ENCODE results near the gene FEZ2. TPM values are rescaled to one million over a fixed set of nuclear protein-coding genes. Genes with fewer than 3 reads are reported as not detected.

Gene FEZ2
- total RNA-seq, 2 experiments from 2014 or later = 9.1 to 12.2 TPM

DNA sequence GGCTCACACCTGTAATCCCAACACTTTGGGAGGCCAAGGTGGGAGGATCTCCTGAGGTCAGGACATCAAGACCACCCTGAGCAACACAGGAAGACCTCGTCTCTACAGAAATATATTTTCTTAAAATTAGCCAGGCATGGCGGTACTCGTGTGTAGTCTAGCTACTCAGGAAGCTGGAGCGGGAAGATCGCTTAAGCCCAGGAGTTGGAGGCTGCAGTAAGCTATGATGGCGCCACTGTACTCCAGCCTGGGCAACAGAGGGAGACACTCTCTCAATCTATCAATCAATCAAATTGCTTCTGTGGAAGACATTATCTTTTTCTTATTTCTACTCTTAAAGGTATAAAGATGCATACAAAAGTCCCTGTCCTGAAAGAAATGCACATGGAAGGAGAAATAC is 11.3 kb downstream of the FEZ2 start:
- CTCF ChIA-PET = interaction anchor here (0.6 to 0.7 kb wide), 2 partner anchors 47 to 1519 kb away, joined by 3 read pairs; no protein-coding TSS in a partner anchor
- Mint-ChIP-seq H3K27ac (no peak overlapping the region), H3K27me3 (no peaks in the 10 kb centered on the region), H3K36me3 (ENCODE audit: low read depth) (peaks cover 52% of the 10 kb centered on the region), H3K4me3 (no peak overlapping the region), H3K9me3 (ENCODE audit: low read depth) (no peaks in the 10 kb centered on the region), H3K4me1 (peaks cover 2% of the 10 kb centered on the region)
- intact Hi-C loops (cut with DNase I, micrococcal nuclease) = loop anchor here in 1 of 2 experiments (2.0 kb wide), 1 partner anchor 78 kb away; no protein-coding TSS in a partner anchor
- no peak for ATAC-seq
- POLR2A ChIA-PET = no interaction called here
- no peak for DNase-seq

DNA sequence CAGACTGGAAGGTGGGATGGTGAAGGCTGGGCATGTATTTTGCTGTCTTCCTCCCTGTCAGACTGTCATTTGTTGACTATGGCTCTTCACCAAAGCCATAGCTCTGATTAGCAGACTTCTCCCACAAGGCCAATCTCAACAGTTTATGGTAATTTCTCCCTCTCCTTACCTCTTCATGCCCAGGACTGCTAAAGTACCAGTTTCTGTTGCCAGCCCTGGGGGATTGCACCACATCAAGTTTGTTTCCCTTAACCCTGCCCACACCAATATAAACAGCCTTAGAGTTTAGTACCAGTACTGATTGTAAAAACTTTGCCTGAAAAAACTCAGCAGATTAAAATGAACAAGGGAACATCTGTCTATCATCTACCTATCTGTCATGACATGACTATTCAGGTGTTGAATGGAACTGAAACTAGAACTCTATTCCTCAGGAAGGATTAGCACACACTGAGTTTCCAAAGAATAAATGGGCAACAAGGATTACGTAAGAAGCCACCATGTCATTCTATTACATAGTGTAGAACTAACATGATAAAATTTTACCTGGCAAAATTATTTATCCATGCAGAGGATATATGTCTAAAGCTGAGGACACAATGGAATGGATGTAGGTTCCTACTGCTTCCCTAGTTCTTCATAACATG is 13.7 kb downstream of the FEZ2 start:
- ATAC-seq (no peak), DNase-seq (no peak)
- H3K36me3 Mint-ChIP-seq (ENCODE audit: low read depth) = peaks cover 64% of the 10 kb centered on the region
- ChIA-PET POLR2A (no interaction called here), CTCF (no interaction called here)
- H3K4me3 Mint-ChIP-seq = no peak overlapping the region
- H3K9me3 Mint-ChIP-seq (ENCODE audit: low read depth) = no peaks in the 10 kb centered on the region
- no peak overlapping the region for H3K27ac Mint-ChIP-seq
- H3K4me1 Mint-ChIP-seq = no peaks in the 10 kb centered on the region
- intact Hi-C loops (cut with DNase I, micrococcal nuclease) = no loop called here
- H3K27me3 Mint-ChIP-seq = no peaks in the 10 kb centered on the region

DNA sequence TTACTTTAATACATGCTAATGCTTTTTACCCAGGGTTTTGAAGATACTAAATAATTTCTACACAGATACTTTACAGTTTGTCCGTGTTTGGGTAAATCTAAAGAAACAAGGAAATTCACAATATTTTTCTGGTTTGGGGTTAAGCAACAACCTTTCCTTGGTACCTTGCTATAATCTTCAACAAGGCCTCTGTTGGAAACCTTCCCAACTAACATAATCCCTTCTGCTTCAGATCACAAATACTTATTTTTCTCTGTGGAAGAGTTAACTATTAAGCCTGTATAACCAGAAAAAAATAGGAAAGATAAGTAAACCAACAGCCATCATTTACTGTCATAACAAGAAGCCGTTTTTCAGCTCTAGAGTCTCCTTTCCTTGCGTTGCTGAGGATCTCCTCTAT is 15.0 kb downstream of the FEZ2 start:
- CTCF ChIA-PET = no interaction called here
- POLR2A ChIA-PET = no interaction called here
- no peak for ATAC-seq
- intact Hi-C loops (cut with DNase I, micrococcal nuclease) = loop anchor here in 1 of 2 experiments (2.0 kb wide), 1 partner anchor 44 kb away; no protein-coding TSS in a partner anchor
- DNase-seq = no peak
- peaks cover 73% of the 10 kb centered on the region for H3K36me3 Mint-ChIP-seq (ENCODE audit: low read depth)
- peaks cover 9% of the 10 kb centered on the region for H3K4me1 Mint-ChIP-seq
- no peaks in the 10 kb centered on the region for H3K27me3 Mint-ChIP-seq
- H3K9me3 Mint-ChIP-seq (ENCODE audit: low read depth) = no peaks in the 10 kb centered on the region
- no peak overlapping the region for H3K27ac Mint-ChIP-seq
- H3K4me3 Mint-ChIP-seq = no peak overlapping the region

DNA sequence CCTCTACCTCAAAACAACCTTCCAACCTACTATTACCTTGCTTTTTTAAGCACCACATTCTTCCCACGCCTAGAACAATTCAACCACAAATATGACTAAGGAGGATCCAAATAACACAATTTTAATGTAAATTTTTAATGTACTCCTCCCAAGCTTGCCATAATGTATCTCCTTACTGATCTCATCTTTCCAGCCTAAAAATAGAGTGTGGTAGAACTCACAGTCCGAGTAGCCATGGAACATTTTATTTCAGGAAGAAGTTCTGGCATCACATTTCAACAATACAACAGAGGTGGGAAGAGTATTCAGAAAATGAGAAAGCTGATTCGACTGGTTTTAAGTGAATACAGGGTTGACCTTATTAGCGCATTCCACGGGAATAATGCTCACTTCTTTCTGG is 15.4 kb downstream of the FEZ2 start:
- CTCF ChIA-PET = no interaction called here
- no peaks in the 10 kb centered on the region for H3K27me3 Mint-ChIP-seq
- H3K4me1 Mint-ChIP-seq = peaks cover 9% of the 10 kb centered on the region
- ATAC-seq (no peak), DNase-seq (no peak)
- POLR2A ChIA-PET = no interaction called here
- peaks cover 76% of the 10 kb centered on the region for H3K36me3 Mint-ChIP-seq (ENCODE audit: low read depth)
- H3K4me3 Mint-ChIP-seq = no peak overlapping the region
- H3K27ac Mint-ChIP-seq = no peak overlapping the region
- no peaks in the 10 kb centered on the region for H3K9me3 Mint-ChIP-seq (ENCODE audit: low read depth)
- intact Hi-C loops (cut with DNase I, micrococcal nuclease) = loop anchor here in 1 of 2 experiments (2.0 kb wide), 1 partner anchor 44 kb away; no protein-coding TSS in a partner anchor

DNA sequence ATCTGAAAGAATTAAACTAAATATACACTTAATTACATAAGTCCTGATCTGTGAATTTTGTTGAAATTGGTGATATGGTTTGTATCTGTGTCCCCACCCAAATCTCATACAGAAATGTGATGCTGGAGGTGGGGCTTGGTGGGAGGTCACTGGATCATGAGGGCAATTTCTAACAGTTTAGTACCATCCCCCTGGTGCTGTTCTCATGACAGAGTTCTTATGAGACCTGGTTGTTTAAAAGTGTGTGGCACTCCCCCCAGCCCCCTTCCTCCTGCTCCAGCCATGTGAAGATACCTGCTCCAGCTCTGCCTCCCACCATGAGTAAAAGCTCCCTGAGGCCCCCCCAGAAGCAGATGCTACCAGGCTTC is 18.7 kb downstream of the FEZ2 start:
- intact Hi-C loops (cut with DNase I, micrococcal nuclease) = no loop called here
- peak; percentile 19 for ATAC-seq
- Mint-ChIP-seq H3K36me3 (ENCODE audit: low read depth) (peaks cover 79% of the 10 kb centered on the region), H3K27me3 (no peaks in the 10 kb centered on the region), H3K27ac (no peak overlapping the region), H3K4me1 (peaks cover 9% of the 10 kb centered on the region), H3K4me3 (no peak overlapping the region), H3K9me3 (ENCODE audit: low read depth) (no peaks in the 10 kb centered on the region)
- POLR2A ChIA-PET = no interaction called here
- CTCF ChIA-PET = no interaction called here
- DNase-seq = no peak

DNA sequence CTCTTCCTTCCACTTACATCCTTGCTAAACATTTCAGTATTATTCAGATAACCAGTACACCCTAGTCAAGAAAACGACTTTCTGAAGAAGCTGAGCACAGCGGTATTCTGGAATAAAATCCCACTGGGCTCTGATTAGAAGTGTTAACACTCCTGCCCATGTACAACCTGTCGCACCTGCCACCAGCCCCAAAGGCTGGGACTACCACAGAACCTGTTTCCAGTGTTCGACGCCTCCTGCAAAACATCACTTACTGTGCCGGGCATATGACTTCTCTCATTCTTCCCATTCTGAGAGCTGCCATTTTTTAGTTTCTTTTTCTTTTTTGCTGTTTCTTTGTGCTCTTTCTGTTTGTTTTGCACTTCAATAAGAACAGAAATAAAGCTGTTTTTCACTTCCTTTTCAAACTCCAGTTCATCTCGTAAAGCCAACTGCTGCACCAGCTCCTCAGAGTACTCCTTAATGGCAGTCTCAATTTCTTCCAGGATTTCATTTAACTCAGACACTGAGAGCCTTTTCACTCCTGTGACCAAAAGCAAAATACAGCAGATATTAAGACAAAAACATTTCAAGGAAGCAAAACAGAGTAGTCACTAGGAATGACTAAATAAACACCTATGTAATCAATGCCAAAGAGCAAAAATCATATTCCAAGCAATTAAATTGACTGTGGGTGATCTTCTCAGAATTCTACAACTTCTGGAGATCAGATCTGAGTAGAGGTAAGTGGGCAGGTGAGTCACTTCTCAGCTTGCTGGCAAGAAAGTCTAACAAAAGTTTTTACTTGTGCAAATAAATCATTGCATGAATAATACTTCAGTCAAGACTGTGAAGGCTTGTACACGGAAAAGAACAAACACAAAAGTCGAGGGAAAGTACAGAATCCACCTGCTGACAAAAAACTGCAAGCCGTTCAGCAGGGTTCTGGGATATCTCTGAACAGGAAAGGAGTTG is 19.3 kb downstream of the FEZ2 start:
- intact Hi-C loops (cut with DNase I, micrococcal nuclease) = no loop called here
- CTCF ChIA-PET = no interaction called here
- ATAC-seq = peak; percentile 74

DNA sequence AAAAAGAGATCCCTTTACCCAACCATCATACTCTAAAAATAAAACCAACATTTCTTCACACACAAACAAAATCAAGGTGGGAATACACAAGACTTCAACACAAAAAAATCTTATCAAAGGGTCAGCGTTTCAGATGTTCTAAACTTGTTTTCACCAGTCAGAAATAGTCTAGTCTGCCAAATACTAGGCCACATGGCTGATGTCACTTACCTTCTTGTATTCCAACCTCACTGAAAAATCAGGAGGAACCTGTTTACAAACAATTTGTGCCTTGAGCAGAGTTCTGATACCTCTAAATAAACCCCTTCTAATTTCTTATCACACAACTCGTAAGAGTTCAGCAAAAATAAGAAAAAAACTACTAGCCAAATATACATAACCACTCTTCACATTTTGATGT is 20.1 kb downstream of the FEZ2 start:
- no peaks in the 10 kb centered on the region for H3K27me3 Mint-ChIP-seq
- ChIA-PET POLR2A (no interaction called here), CTCF (no interaction called here)
- H3K27ac Mint-ChIP-seq = no peak overlapping the region
- no peak for DNase-seq
- intact Hi-C loops (cut with DNase I, micrococcal nuclease) = no loop called here
- no peak for ATAC-seq
- H3K9me3 Mint-ChIP-seq (ENCODE audit: low read depth) = no peaks in the 10 kb centered on the region
- peaks cover 76% of the 10 kb centered on the region for H3K36me3 Mint-ChIP-seq (ENCODE audit: low read depth)
- H3K4me3 Mint-ChIP-seq = no peak overlapping the region
- peaks cover 9% of the 10 kb centered on the region for H3K4me1 Mint-ChIP-seq

More for the DNA sequence above, 19.3 kb downstream of the FEZ2 start:
- Mint-ChIP-seq H3K4me1 (peaks cover 9% of the 10 kb centered on the region), H3K9me3 (ENCODE audit: low read depth) (no peaks in the 10 kb centered on the region), H3K27ac (peak overlapping the region; percentile 52), H3K27me3 (no peaks in the 10 kb centered on the region), H3K36me3 (ENCODE audit: low read depth) (peaks cover 76% of the 10 kb centered on the region), H3K4me3 (no peak overlapping the region)
- DNase-seq = no peak
- POLR2A ChIA-PET = no interaction called here

DNA sequence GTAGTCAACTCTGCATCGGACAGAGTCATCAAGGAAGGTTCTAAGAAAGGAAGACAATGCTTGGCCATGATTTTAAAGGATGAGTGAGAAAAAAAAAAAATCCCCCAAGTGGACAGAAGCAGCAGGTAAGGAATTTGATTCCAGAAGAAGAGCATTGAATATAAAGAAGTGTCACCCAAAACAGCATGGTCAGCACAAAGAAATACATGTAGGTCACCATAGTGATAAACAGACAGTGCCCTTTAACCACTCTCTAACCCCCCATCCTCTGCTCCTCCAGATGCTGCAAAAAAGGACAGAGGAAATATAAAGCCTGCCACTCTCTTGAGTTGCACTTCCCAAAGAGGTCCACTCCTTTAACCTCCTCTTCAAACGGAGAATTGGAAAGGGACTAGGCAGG is 23.4 kb downstream of the FEZ2 start:
- ATAC-seq (no peak), DNase-seq (no peak)
- H3K36me3 Mint-ChIP-seq (ENCODE audit: low read depth) = peaks cover 55% of the 10 kb centered on the region
- intact Hi-C loops (cut with DNase I, micrococcal nuclease) = no loop called here
- H3K4me3 Mint-ChIP-seq = no peak overlapping the region
- ChIA-PET POLR2A (no interaction called here), CTCF (no interaction called here)
- no peak overlapping the region for H3K27ac Mint-ChIP-seq
- H3K27me3 Mint-ChIP-seq = no peaks in the 10 kb centered on the region
- no peaks in the 10 kb centered on the region for H3K9me3 Mint-ChIP-seq (ENCODE audit: low read depth)
- H3K4me1 Mint-ChIP-seq = peaks cover 9% of the 10 kb centered on the region

DNA sequence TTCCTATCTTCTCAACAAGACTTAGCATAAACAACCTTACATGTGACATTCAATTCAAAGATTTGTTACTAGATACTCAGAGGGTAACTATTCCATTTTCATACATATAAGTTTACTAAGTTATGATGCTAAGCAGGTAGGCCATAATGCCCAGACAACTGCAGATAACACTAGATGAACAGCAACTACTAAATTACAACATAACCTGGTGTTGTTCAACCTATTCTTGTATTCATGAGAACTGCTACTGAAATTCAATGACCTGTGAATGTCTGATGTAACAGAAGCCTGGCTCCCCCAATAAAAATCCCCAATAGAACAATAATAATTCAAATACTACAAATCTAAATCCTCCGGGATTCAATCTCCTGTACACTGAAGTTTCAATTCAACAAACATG is 24.8 kb downstream of the FEZ2 start:
- POLR2A ChIA-PET = no interaction called here
- Mint-ChIP-seq H3K27ac (no peak overlapping the region), H3K4me3 (no peak overlapping the region), H3K9me3 (ENCODE audit: low read depth) (no peaks in the 10 kb centered on the region), H3K27me3 (no peaks in the 10 kb centered on the region), H3K4me1 (no peaks in the 10 kb centered on the region), H3K36me3 (ENCODE audit: low read depth) (peaks cover 42% of the 10 kb centered on the region)
- no peak for ATAC-seq
- no peak for DNase-seq
- intact Hi-C loops (cut with DNase I, micrococcal nuclease) = no loop called here
- CTCF ChIA-PET = no interaction called here

DNA sequence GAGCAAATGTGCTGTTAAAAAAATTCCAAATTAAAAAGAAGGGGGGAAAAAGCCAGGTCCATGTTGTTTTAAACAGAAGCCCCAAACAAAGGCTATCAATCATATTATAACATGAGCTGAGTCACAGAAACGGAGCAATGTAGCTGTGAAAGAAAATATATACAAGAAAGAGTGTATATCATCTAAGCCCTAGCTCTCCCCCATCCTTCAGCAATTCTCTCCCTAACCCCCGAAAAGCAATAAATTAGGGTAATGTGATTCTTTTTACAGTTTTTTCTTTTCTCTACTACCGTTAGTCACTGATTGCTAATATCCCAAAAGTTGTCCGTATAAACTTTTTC is 25.3 kb downstream of the FEZ2 start:
- CTCF ChIA-PET = no interaction called here
- H3K36me3 Mint-ChIP-seq (ENCODE audit: low read depth) = peaks cover 38% of the 10 kb centered on the region
- ATAC-seq (no peak), DNase-seq (no peak)
- no peak overlapping the region for H3K4me3 Mint-ChIP-seq
- POLR2A ChIA-PET = no interaction called here
- no peaks in the 10 kb centered on the region for H3K9me3 Mint-ChIP-seq (ENCODE audit: low read depth)
- no peak overlapping the region for H3K27ac Mint-ChIP-seq
- no peaks in the 10 kb centered on the region for H3K4me1 Mint-ChIP-seq
- H3K27me3 Mint-ChIP-seq = no peaks in the 10 kb centered on the region
- intact Hi-C loops (cut with DNase I, micrococcal nuclease) = no loop called here

DNA sequence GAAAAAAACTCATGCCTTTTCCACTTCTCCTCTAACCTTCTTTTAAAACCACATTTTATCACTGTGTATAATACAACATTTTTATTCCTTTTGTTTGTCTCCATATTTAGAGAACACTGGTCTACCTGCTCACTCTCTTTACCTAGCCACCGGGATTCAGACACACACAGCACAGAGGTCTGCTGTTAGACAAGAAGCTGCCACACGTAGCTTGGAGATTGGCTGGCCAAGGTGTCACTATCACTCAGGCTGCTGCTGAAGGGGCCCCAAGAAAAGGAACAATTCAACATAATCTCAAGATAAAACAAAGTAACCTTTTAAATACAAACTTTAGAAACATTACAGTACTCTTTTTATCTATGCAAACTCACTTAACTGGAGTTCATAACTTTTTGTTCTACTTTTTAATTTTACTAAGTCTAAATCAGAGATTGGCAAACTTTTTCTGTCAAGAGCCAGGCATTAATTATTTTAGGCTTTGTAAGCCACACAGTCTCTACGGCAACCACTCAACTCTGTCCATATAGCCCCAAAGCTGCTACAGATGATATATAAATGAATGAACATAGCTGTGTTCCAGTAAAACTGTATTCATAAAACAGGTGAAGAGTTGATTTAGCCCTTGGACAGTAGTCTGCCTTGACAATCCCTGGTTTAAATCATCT is 25.8 kb downstream of the FEZ2 start:
- Mint-ChIP-seq H3K9me3 (ENCODE audit: low read depth) (no peaks in the 10 kb centered on the region), H3K36me3 (ENCODE audit: low read depth) (peaks cover 35% of the 10 kb centered on the region), H3K4me3 (no peak overlapping the region), H3K4me1 (no peaks in the 10 kb centered on the region), H3K27me3 (no peaks in the 10 kb centered on the region), H3K27ac (peak overlapping the region; percentile 53)
- DNase-seq (no peak), ATAC-seq (no peak)
- intact Hi-C loops (cut with DNase I, micrococcal nuclease) = no loop called here
- ChIA-PET CTCF (no interaction called here), POLR2A (no interaction called here)

DNA sequence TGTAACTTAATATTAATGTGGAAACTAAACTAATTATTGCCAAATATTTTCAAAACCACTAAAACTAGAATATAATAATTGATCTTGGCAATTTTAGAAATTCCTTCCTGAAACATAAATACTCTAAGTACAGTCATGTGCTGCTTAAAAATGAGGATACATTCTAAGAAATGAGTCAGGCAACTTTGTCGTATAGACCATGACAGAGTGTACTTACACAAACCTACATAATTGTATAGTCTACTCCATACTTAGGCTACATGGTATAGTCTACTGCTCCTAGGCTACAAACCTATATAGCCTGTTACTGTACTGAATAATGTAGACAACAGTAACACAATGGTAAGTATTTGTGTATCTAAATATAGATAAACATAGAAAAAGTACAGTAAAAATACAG is 27.6 kb downstream of the FEZ2 start:
- POLR2A ChIA-PET = no interaction called here
- no peaks in the 10 kb centered on the region for H3K4me1 Mint-ChIP-seq
- intact Hi-C loops (cut with DNase I, micrococcal nuclease) = no loop called here
- CTCF ChIA-PET = interaction anchor here (1.4 kb wide), 1 partner anchor 15 kb away, joined by 6 read pairs; no protein-coding TSS in a partner anchor
- H3K27me3 Mint-ChIP-seq = no peaks in the 10 kb centered on the region
- peaks cover 31% of the 10 kb centered on the region for H3K36me3 Mint-ChIP-seq (ENCODE audit: low read depth)
- no peak for ATAC-seq
- H3K27ac Mint-ChIP-seq = no peak overlapping the region
- DNase-seq = no peak
- H3K4me3 Mint-ChIP-seq = no peak overlapping the region
- H3K9me3 Mint-ChIP-seq (ENCODE audit: low read depth) = no peaks in the 10 kb centered on the region
